K562 (cell line): ENCODE measurements around the gene NECAB3. TPM values are rescaled to one million over a fixed set of nuclear protein-coding genes. Genes with fewer than 3 reads are reported as not detected.
A peak's percentile ranks its signal among the peaks of the same experiment; 100 is the strongest.

ENCODE experiments used
- ASH1L ChIP-seq: fragments of 450-650 bp; IDR thresholded peaks from 2 replicates; pipeline ENCODE4 v1.6.1; 2018; ENCODE audit warnings: borderline replicate concordance, mild to moderate bottlenecking, low read depth; ENCODE audit not compliant: partially characterized antibody
- BCOR ChIP-seq: fragments of 450-650 bp; IDR thresholded peaks from 2 replicates; pipeline ENCODE4 v1.6.1; 2016
- CBX5 ChIP-seq: IDR thresholded peaks from 2 replicates; pipeline ENCODE4 v1.6.1; 2014; ENCODE audit warnings: low read depth, borderline replicate concordance
- CREB1 ChIP-seq, 2 experiments: sonication (generic) in 1 of 2; formaldehyde crosslinking in 1 of 2; IDR thresholded peaks; 2 replicates each; pipeline versions ENCODE4 v1.6.1 to v1.8.0; 2012 to 2022; ENCODE audit warnings: inconsistent platforms in 1 of 2, mild to moderate bottlenecking in 1 of 2, missing genetic modification reagents in 1 of 2, moderate library complexity in 1 of 2
- CREM ChIP-seq: IDR thresholded peaks from 2 replicates; pipeline ENCODE4 v1.6.1; 2014; ENCODE audit warnings: antibody characterized with exemption, low read depth
- ELF4 ChIP-seq: fragments of 450-650 bp; formaldehyde crosslinking; IDR thresholded peaks from 2 replicates; pipeline ENCODE4 v1.4.0; 2022; ENCODE audit warnings: missing genetic modification characterization
- EP400 ChIP-seq: fragments of 450-650 bp; IDR thresholded peaks from 2 replicates; pipeline ENCODE4 v1.6.1; 2017; ENCODE audit warnings: antibody characterized with exemption, mild to moderate bottlenecking, moderate library complexity
- GATA2 ChIP-seq: sonication (generic); formaldehyde crosslinking; IDR thresholded peaks from 2 replicates; pipeline ENCODE4 v1.4.0; 2020; ENCODE audit warnings: mild to moderate bottlenecking, missing genetic modification reagents
- MCM2 ChIP-seq: fragments of 450-650 bp; IDR thresholded peaks from 2 replicates; pipeline ENCODE4 v1.6.1; 2017; ENCODE audit warnings: low read depth, mild to moderate bottlenecking
- MTA2 ChIP-seq: fragments of 450-650 bp; IDR thresholded peaks from 2 replicates; pipeline ENCODE4 v1.6.1; 2016; ENCODE audit warnings: low read depth
- PHTF2 ChIP-seq: fragments of 250-450 bp; sonication (Bioruptor Pico); IDR thresholded peaks from 2 replicates; pipeline ENCODE4 v1.5.0; 2021; ENCODE audit warnings: mild to moderate bottlenecking
- RBFOX2 ChIP-seq: fragments of 200-400 bp; formaldehyde crosslinking; IDR thresholded peaks from 2 replicates; pipeline ENCODE4 v1.6.1; 2017; ENCODE audit warnings: low read depth, mild to moderate bottlenecking, low read length, moderate library complexity
- SMAD3 ChIP-seq: fragments of 450-650 bp; formaldehyde crosslinking; conservative IDR thresholded peaks from 2 replicates; pipeline ENCODE4 v1.4.0; 2020; ENCODE audit warnings: mild to moderate bottlenecking
- TRIM25 ChIP-seq: fragments of 450-650 bp; IDR thresholded peaks from 2 replicates; pipeline ENCODE4 v1.7.0; 2016; ENCODE audit warnings: borderline replicate concordance
- TSHZ1 ChIP-seq: fragments of 250-450 bp; sonication (Bioruptor Pico); IDR thresholded peaks from 2 replicates; pipeline ENCODE4 v1.4.0; 2020; ENCODE audit warnings: mild to moderate bottlenecking, moderate library complexity
- ZHX1 ChIP-seq: fragments of 150-350 bp; conservative IDR thresholded peaks from 2 replicates; pipeline ENCODE4 v1.6.1; 2014; ENCODE audit warnings: low read length
- ZNF277 ChIP-seq: fragments of 250-450 bp; sonication (Bioruptor Pico); IDR thresholded peaks from 2 replicates; pipeline ENCODE4 v1.8.0; 2022; ENCODE audit warnings: inconsistent platforms, mild to moderate bottlenecking, moderate library complexity, borderline replicate concordance
- polyA plus RNA-seq, 8 experiments: library from polyadenylated mRNA; depleted of rRNA in 4 of 8; stranded (reverse) in 5 of 8; unstranded in 3 of 8; fragments of >200 nt; fragmentation: Nextera tagmentation in 2 of 8; fragmentation: Illumina TruSeq in 1 of 8; extraction: Ambion mirVana in 2 of 8; extraction: Trizol in 1 of 8; gene quantifications; 2 replicates each; pipeline versions ENCODE4 v1.2.1 to v1.2.3, GENCODE V29; 2011 to 2014; ENCODE audit warnings: inconsistent platforms in 1 of 8, missing spikeins in 1 of 8
- total RNA-seq, 7 experiments: library from RNA; depleted of rRNA in 6 of 7; stranded (reverse); fragments of >200 nt in 6 of 7; fragmentation: Illumina TruSeq in 2 of 7; extraction: Trizol in 2 of 7; gene quantifications; 2 replicates each; pipeline versions ENCODE4 v1.2.1 to v1.2.3, GENCODE V29; 2011 to 2021; ENCODE audit warnings: low replicate concordance in 1 of 7

Gene NECAB3
- total and polyA plus RNA-seq, 9 of the 15 experiments (the other 6 are each of a cell fraction or from before 2014, with no cell fraction given), result 0.94 to 63.3 (median 31.5) TPM

GRCh38 chr20:33719989-33720709 lies 45.9 kb upstream of the NECAB3 start, which contains the start of gene PXMP4 (continued):
- TF ChIP-seq RBFOX2 (peak; percentile 84), CREM (peak; percentile 82), GATA2 (CRISPR knock-in tag) (no peak), CREB1 (IDR thresholded peaks at IDR 0.05) (no peak; the same call in 1 of the 2 replicates), CREB1 (CRISPR knock-in tag; IDR thresholded peaks at IDR 0.05) (peak; percentile 78; the same call in 1 of the 2 replicates), BCOR (no peak), ASH1L (peak; percentile 99), PHTF2 (CRISPR knock-in tag) (no peak), ELF4 (CRISPR knock-in tag) (no peak), ZNF277 (CRISPR knock-in tag) (no peak), TRIM25 (no peak; the same call in 1 of the 2 replicates), CBX5 (no peak), MTA2 (peak; percentile 59; the same call in 1 of the 2 replicates), ZHX1 (no peak), SMAD3 (CRISPR knock-in tag) (no peak), MCM2 (no peak), TSHZ1 (CRISPR knock-in tag) (no peak), EP400 (peak; percentile 69)
